Mesangial cell (primary cell): ENCODE results near the gene C16orf87. TPM values are rescaled to one million over a fixed set of nuclear protein-coding genes. Genes with fewer than 3 reads are reported as not detected.

ENCODE experiments used
- total RNA-seq: library from RNA; depleted of rRNA; stranded (reverse); fragments of >200 nt; gene quantifications from 2 replicates; pipeline ENCODE4 v1.2.3, GENCODE V29; 2015

The C16orf87 gene
- 4.9 and 6.4 TPM in 2 replicates for total RNA-seq

DNA sequence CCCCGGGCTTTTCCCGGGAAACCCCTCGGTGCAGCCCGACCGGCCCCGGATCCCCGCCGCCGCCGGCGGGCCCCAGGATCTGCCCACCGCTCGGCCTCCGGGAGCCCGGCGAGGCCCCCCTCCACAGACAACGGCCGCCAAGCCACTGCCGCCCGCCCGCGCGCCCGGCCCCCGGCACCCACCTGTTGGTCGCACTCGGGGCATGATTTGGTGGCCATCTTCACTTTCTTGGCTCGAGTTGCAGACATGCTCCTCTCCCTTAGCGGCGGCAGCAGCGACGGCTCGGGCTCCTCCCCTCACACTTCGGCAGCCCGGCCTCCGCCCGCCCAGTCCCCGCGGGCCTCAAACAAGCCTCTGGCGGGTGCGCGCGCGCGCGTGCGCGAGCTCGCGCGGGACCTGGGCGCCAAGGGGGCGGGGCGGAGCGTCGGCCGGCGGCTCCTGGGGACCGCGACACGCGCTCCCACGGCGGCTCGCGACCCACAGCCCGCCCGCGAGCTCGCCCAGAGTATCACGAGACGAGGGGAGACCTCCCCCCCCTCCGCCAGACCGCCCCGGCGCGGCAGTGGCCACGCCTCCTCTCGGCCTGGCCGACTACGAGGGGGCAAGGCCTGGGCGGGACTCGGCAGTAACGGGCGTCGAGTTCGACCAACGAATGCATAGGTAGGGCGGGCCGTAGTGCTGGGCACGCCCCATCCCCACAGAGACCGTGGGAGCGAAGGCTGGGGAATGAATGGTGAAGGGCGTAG lies at the start of gene C16orf87:
TSS of gene C16orf87 (minus strand) at position 279 of the 746 bp plus-strand sequence. CDS start at position 248, 31 bp downstream.

GRCh38 chr16:46747777-46748651 lies 83.0 kb downstream of the C16orf87 start, which contains the start of gene MYLK3:
Gene MYLK3 (minus strand): TSS chr16:46748344. CDS start chr16:46748193, 151 bp downstream.

Other genes starting within 250 kb of the C16orf87 start
- gene SHCBP1, start 209.8 kb downstream of the C16orf87 start, total RNA-seq, result 1.9 and 28.7 TPM in 2 replicates
- gene VPS35, start 142.0 kb downstream of the C16orf87 start, total RNA-seq, result 41.5 and 60.3 TPM in 2 replicates
- 2.8 and 27.5 TPM in 2 replicates for gene ORC6, start 141.5 kb downstream of the C16orf87 start, total RNA-seq
- gene MYLK3, start 82.8 kb downstream of the C16orf87 start, total RNA-seq, result under 0.01 and 0.13 TPM in 2 replicates
- gene GPT2, start 53.2 kb upstream of the C16orf87 start, total RNA-seq, result 23.1 and 47.6 TPM in 2 replicates
- gene DNAJA2, start 142.5 kb upstream of the C16orf87 start, total RNA-seq, result 23.5 and 28.0 TPM in 2 replicates